ENCODE data around the gene IGSF3. TPM values are rescaled to one million over a fixed set of nuclear protein-coding genes. Genes with fewer than 3 reads are reported as not detected.

Gene IGSF3
- total RNA-seq, 1 donor from 2014 or later, result 34.8 TPM

- Histone ChIP-seq H3K27me3 (ENCODE audit: control insufficient read depth, insufficient read depth, low read length) (peaks cover 3% of the 10 kb centered on the region), H3K36me3 (ENCODE audit: control insufficient read depth, insufficient read depth, low read length) (no peaks in the 10 kb centered on the region), H3K4me3 (ENCODE audit: low read depth, low read length) (no peak overlapping the region)
- TF ChIP-seq CTCF (IDR thresholded peaks at IDR 0.05; ENCODE audit: insufficient read depth, low read length, poor library complexity, severe bottlenecking), result no peak
- DNase-seq (ENCODE audit: low read depth), result no peak
Observed at GRCh38 chr1:116679828-116680628, 12.5 kb upstream of the IGSF3 start.

- no peak for TF ChIP-seq CTCF (IDR thresholded peaks at IDR 0.05; ENCODE audit: insufficient read depth, low read length, poor library complexity, severe bottlenecking)
- no peak for DNase-seq (ENCODE audit: low read depth)
Observed at GRCh38 chr1:116679091-116679827, 11.7 kb upstream of the IGSF3 start.

GRCh38 chr1:116678732-116679090 lies 11.2 kb upstream of the IGSF3 start:
- Histone ChIP-seq H3K27me3 (ENCODE audit: control insufficient read depth, insufficient read depth, low read length) (peaks cover 3% of the 10 kb centered on the region), H3K36me3 (ENCODE audit: control insufficient read depth, insufficient read depth, low read length) (no peaks in the 10 kb centered on the region), H3K4me3 (ENCODE audit: low read depth, low read length) (no peak overlapping the region)
- no peak for TF ChIP-seq CTCF (IDR thresholded peaks at IDR 0.05; ENCODE audit: insufficient read depth, low read length, poor library complexity, severe bottlenecking)
- DNase-seq (ENCODE audit: low read depth), result no peak

More at GRCh38 chr1:116679091-116679827, 11.7 kb upstream of the IGSF3 start:
- Histone ChIP-seq H3K36me3 (ENCODE audit: control insufficient read depth, insufficient read depth, low read length) (no peaks in the 10 kb centered on the region), H3K27me3 (ENCODE audit: control insufficient read depth, insufficient read depth, low read length) (peaks cover 3% of the 10 kb centered on the region), H3K4me3 (ENCODE audit: low read depth, low read length) (no peak overlapping the region)

GRCh38 chr1:116677474-116678062 lies 10.0 kb upstream of the IGSF3 start:
- Histone ChIP-seq H3K4me3 (ENCODE audit: low read depth, low read length) (no peak overlapping the region), H3K36me3 (ENCODE audit: control insufficient read depth, insufficient read depth, low read length) (no peaks in the 10 kb centered on the region), H3K27me3 (ENCODE audit: control insufficient read depth, insufficient read depth, low read length) (peaks cover 3% of the 10 kb centered on the region)
- TF ChIP-seq CTCF (IDR thresholded peaks at IDR 0.05; ENCODE audit: insufficient read depth, low read length, poor library complexity, severe bottlenecking), result no peak
- DNase-seq (ENCODE audit: low read depth), result no peak

- DNase-seq (ENCODE audit: low read depth), result no peak
- H3K36me3 ChIP-seq (ENCODE audit: control insufficient read depth, insufficient read depth, low read length), result no peaks in the 10 kb centered on the region
- TF ChIP-seq CTCF (IDR thresholded peaks at IDR 0.05; ENCODE audit: insufficient read depth, low read length, poor library complexity, severe bottlenecking), result no peak
- H3K4me3 ChIP-seq (ENCODE audit: low read depth, low read length), result no peak overlapping the region
- peaks cover 3% of the 10 kb centered on the region for H3K27me3 ChIP-seq (ENCODE audit: control insufficient read depth, insufficient read depth, low read length)
Observed at GRCh38 chr1:116676291-116676690, 8.8 kb upstream of the IGSF3 start.

Data from kidney epithelial cell (primary cell).